Activated CD4-positive, alpha-beta memory T cell treated with anti-CD3 and anti-CD28 coated beads for 36 hours (primary cell): ENCODE measurements around the gene FAM209B. TPM values are rescaled to one million over a fixed set of nuclear protein-coding genes. Genes with fewer than 3 reads are reported as not detected.
"Not testable (repeated sequence)": the region's sequence is repeated elsewhere in the genome, so short reads cannot be mapped to it uniquely, and the experiment has no call there.

Experiments
- CTCF ChIA-PET: fragments of 350-600 bp; sonication (Branson Sonifier 250); formaldehyde crosslinking; loops from one replicate; lab custom pipeline; 2021; ENCODE audit warnings: antibody characterized with exemption, inconsistent platforms; lab: Charles Lee
- POLR2A ChIA-PET: fragments of 350-600 bp; sonication (Branson Sonifier 250); formaldehyde crosslinking; loops from one replicate; lab custom pipeline; 2021; ENCODE audit warnings: antibody characterized with exemption; lab: Charles Lee
- DNase-seq: peaks from one replicate; pipeline ENCODE4 v3.0.0-alpha.2; 2020
- H3K27ac Mint-ChIP-seq: one replicate; pipeline ENCODE4 v1.8.0; 2021; ENCODE audit warnings: mixed read lengths
- H3K27me3 Mint-ChIP-seq: one replicate; pipeline ENCODE4 v1.8.0; 2021; ENCODE audit warnings: mixed read lengths
- H3K36me3 Mint-ChIP-seq: one replicate; pipeline ENCODE4 v1.8.0; 2021; ENCODE audit warnings: mixed read lengths
- H3K4me1 Mint-ChIP-seq: one replicate; pipeline ENCODE4 v1.8.0; 2021; ENCODE audit warnings: low read depth, mixed read lengths
- H3K4me3 Mint-ChIP-seq: one replicate; pipeline ENCODE4 v1.8.0; 2021; ENCODE audit warnings: mild to moderate bottlenecking, mixed read lengths
- H3K9me3 Mint-ChIP-seq: one replicate; pipeline ENCODE4 v1.8.0; 2021; ENCODE audit warnings: mixed read lengths
- intact Hi-C: fragments of 100-400 bp; cut with micrococcal nuclease; formaldehyde crosslinking; loops from one replicate; pipeline ENCODE4 v1.15.1; 2023
- total RNA-seq, 2 experiments: library from RNA; stranded (reverse); gene quantifications; one replicate each; pipeline ENCODE4 v1.2.3, GENCODE V29; 2021

Gene FAM209B
- total RNA-seq, 2 experiments from 2014 or later = 0.63 to 0.93 TPM

DNA sequence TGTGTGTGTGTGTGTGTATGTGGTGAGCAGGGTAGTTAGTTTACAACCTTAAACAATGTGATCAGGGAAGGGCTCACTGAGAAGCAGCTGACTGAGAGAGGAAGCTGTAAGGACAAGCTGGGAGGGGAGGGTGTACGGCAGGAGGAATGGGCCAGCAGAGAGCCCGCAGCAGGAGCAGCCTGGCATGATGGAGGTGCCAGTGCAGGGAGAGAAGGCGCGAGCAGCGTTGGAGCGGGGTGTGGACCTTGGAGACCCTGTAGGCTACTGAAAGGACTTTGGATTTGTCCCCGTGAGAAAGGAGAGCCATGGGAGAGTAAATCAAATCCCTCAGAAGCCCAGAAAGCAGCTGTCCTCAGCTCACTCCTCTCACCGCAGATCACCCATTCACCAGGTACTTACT, 18.5 kb downstream of the FAM209B start:
- no peak overlapping the region for H3K27ac Mint-ChIP-seq

DNA sequence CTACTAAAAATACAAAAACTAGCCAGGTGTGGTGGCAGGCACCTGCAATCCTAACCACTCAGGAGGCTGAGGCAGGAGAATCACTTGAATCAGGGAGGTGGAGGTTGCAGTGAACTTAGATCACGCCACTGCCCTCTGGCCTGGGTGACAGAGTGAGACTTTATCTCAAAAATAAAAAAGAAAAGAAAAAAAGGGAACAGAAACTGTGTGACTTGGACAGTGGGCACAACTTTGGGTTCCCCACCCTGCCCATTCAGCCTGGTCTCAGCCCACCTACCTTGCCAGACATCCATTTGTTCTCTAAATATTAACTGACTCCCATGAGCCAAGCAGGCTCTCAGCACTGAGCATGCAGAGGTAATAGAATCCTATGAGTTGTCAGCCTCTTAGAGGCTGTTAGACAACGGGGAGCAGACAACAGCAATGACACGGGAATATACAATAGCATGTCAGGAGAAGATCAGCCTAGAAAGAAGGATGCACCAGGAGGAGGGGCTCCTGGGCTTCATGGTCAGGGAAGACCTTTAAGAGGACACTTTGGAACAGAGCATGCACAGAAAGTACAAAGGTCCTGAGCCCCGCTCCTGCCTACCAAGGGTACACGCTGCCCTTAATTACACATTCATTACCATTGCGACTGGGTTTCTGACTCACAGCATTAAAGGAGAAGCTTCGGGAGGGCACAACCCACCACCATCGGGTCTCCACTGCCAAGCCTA, 20.0 kb downstream of the FAM209B start:
- H3K27ac Mint-ChIP-seq = no peak overlapping the region
- H3K4me1 Mint-ChIP-seq = peaks cover 7% of the 10 kb centered on the region
- ChIA-PET CTCF (interaction anchor here (1.1 kb wide), 1 partner anchor 293 kb away, joined by 3 read pairs; no protein-coding TSS in a partner anchor), POLR2A (no interaction called here)
- H3K27me3 Mint-ChIP-seq = no peaks in the 10 kb centered on the region
- no peak overlapping the region for H3K4me3 Mint-ChIP-seq
- intact Hi-C loops = loop anchor here (5.0 to 10.0 kb wide), 2 partner anchors 512 to 794 kb away; no protein-coding TSS in a partner anchor
- no peaks in the 10 kb centered on the region for H3K9me3 Mint-ChIP-seq
- no peaks in the 10 kb centered on the region for H3K36me3 Mint-ChIP-seq
- DNase-seq = no peak

More for the DNA sequence above, 18.5 kb downstream of the FAM209B start:
- Mint-ChIP-seq H3K4me1 (peaks cover 7% of the 10 kb centered on the region), H3K27me3 (no peaks in the 10 kb centered on the region), H3K4me3 (no peak overlapping the region), H3K9me3 (no peaks in the 10 kb centered on the region), H3K36me3 (no peaks in the 10 kb centered on the region)
- CTCF ChIA-PET = interaction anchor here (0.6 to 3.2 kb wide), 16 partner anchors 8 to 798 kb away, joined by 3 to 39 read pairs (median 6); no protein-coding TSS in a partner anchor
- intact Hi-C loops = loop anchor here (5.0 to 10.0 kb wide), 2 partner anchors 513 to 796 kb away; no protein-coding TSS in a partner anchor
- POLR2A ChIA-PET = no interaction called here
- DNase-seq = no peak

DNA sequence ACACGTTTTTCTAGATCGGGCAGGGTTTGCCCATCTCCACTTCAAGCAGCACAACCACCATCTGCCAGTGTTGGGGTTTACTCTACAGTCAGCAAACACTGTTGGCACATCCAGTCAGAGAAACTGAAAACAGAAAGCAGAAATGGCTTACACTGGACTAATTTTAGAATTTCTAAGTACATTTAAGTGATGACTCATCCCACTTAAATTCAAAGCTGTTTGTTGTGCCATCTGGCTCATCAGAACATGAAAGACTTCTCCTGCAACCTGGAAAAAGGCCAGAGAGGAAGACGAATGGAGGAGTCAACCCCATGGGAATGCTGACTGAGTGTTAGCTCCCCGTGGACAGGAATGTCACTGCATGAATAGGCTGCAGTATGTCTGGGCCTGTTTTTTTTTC, 21.8 kb downstream of the FAM209B start:
- no peaks in the 10 kb centered on the region for H3K27me3 Mint-ChIP-seq
- no peaks in the 10 kb centered on the region for H3K9me3 Mint-ChIP-seq
- ChIA-PET CTCF (no interaction called here), POLR2A (no interaction called here)
- H3K27ac Mint-ChIP-seq = no peak overlapping the region
- intact Hi-C loops = loop anchor here (5.0 to 10.0 kb wide), 2 partner anchors 510 to 792 kb away; no protein-coding TSS in a partner anchor
- peaks cover 7% of the 10 kb centered on the region for H3K4me1 Mint-ChIP-seq
- no peaks in the 10 kb centered on the region for H3K36me3 Mint-ChIP-seq
- DNase-seq = peak; percentile 23
- H3K4me3 Mint-ChIP-seq = no peak overlapping the region

DNA sequence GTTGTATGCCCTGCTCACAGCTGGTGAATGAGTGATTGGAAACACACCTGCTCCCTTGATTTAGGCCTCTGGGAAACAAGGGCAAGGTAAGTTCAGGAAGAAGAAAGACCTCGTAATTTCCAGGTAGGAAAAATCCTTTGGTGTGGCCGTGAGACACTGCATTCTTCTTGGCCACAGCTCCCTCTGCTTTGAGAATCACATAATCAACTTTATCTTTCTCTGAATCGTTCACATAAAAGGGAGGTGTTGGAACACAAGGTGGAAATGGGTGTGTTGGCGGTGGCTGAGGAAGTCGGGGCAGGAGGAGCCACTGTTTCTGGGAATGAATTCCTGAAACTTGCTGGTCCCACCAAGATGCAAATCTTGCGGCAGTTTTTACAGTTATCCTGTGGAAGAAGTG, 25.9 kb downstream of the FAM209B start:
- H3K9me3 Mint-ChIP-seq = no peaks in the 10 kb centered on the region
- peaks cover 7% of the 10 kb centered on the region for H3K4me1 Mint-ChIP-seq
- no peaks in the 10 kb centered on the region for H3K27me3 Mint-ChIP-seq
- ChIA-PET POLR2A (no interaction called here), CTCF (interaction anchor here (1.2 kb wide), 1 partner anchor 8 kb away, joined by 4 read pairs; no protein-coding TSS in a partner anchor)
- H3K4me3 Mint-ChIP-seq = no peak overlapping the region
- intact Hi-C loops = loop anchor here (10.0 kb wide), 1 partner anchor 506 kb away; no protein-coding TSS in a partner anchor
- DNase-seq = no peak
- no peak overlapping the region for H3K27ac Mint-ChIP-seq
- no peaks in the 10 kb centered on the region for H3K36me3 Mint-ChIP-seq

DNA sequence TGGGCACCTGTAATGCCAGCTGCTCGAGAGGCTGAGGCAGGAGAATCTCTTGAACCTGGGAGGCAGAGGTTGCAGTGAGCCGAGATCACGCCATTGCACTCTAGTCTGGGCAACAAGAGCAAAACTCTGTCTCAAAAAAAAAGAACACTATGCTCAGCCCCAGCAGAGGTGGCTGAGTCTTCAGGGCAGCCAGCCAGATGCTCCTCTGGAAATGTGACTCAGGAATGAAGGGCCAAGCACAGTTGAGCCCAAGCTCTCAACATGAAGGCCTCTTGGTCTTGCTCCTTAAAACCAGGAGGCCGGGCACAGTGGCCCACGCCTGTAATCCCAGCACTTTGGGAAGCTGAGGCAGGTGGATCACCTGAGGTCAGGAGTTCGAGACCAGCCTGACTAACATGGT, 31.5 kb downstream of the FAM209B start:
- CTCF ChIA-PET = interaction anchor here (1.1 kb wide), 1 partner anchor 14 kb away, joined by 3 read pairs; no protein-coding TSS in a partner anchor
- H3K9me3 Mint-ChIP-seq, DNase-seq, H3K4me1 Mint-ChIP-seq, POLR2A ChIA-PET, intact Hi-C loops, H3K27ac Mint-ChIP-seq, H3K4me3 Mint-ChIP-seq, H3K27me3 Mint-ChIP-seq, H3K36me3 Mint-ChIP-seq: not testable (repeated sequence)

DNA sequence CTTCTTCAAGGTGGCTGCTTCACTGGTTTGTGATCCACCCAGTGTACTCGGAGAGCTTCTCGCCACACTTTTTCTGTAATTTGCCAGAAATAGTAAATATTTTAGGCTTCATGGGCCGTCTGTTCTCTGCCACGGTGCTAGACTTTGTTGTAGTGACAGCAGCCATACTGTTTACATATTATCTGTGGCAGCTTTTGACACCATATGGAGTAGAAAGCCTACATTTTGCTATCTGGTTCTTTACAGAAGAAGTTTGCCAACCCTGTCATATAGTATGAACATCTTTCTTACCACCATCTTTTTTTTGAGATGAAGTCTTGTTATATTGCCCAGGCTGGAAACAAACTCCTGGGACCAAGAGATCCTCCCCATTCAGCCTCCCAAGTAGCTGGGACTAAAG, 32.5 kb downstream of the FAM209B start:
- no peak overlapping the region for H3K4me3 Mint-ChIP-seq
- H3K4me1 Mint-ChIP-seq = no peaks in the 10 kb centered on the region
- intact Hi-C loops = no loop called here
- ChIA-PET CTCF (interaction anchor here (0.6 to 1.6 kb wide), 3 partner anchors 10 to 15 kb away, joined by 3 to 10 read pairs (median 3); no protein-coding TSS in a partner anchor), POLR2A (interaction anchor here (0.6 kb wide), 1 partner anchor 136 kb away, joined by 5 read pairs; no protein-coding TSS in a partner anchor)
- peaks cover 4% of the 10 kb centered on the region for H3K27me3 Mint-ChIP-seq
- H3K9me3 Mint-ChIP-seq = no peaks in the 10 kb centered on the region
- H3K27ac Mint-ChIP-seq = no peak overlapping the region
- H3K36me3 Mint-ChIP-seq = no peaks in the 10 kb centered on the region
- no peak for DNase-seq

DNA sequence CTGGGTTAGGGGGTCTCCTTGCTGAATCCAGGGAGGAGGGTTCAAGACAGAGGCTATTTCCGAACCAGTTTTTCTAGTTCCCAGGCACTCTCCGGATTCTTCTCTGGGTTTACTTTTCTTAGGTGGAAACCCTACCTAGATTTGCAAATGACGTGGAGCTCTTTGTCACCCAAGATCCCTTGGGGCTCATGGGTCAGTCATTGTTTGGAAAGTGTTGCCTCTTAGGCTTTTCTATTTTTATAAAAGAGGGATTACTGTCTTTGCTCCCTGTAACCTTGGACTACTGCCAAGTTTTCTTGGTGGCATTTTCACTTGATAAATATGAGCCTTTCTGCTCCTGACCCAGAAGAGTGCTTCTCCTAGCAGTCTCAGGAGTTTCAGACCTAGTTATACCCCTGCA, 33.6 kb downstream of the FAM209B start:
- H3K36me3 Mint-ChIP-seq = no peaks in the 10 kb centered on the region
- H3K27ac Mint-ChIP-seq = no peak overlapping the region
- H3K4me1 Mint-ChIP-seq = no peaks in the 10 kb centered on the region
- no peak for DNase-seq
- no peaks in the 10 kb centered on the region for H3K9me3 Mint-ChIP-seq
- H3K4me3 Mint-ChIP-seq = no peak overlapping the region
- POLR2A ChIA-PET = no interaction called here
- peaks cover 4% of the 10 kb centered on the region for H3K27me3 Mint-ChIP-seq
- CTCF ChIA-PET = interaction anchor here (1.6 to 1.8 kb wide), 2 partner anchors 10 to 16 kb away, joined by 6 to 10 read pairs; no protein-coding TSS in a partner anchor
- intact Hi-C loops = no loop called here

DNA sequence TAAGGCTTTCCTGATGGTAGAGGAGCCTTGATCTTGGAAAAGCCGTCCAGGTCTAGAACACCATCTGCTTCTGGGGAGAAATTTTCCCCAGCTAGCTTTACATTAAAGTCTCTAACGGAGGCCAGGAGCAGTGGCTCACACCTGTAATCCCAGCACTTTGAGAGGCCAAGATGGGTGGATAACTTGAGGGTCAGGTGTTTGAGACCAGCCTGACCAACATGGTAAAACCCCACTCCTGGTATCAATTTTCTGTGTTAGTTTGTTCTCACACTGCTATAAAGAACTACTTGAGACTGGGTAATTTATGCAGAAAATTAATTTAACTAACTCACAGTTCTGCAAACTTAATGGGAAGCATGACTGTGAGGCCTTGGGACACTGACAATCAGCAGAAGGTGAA, 37.8 kb downstream of the FAM209B start:
- Mint-ChIP-seq H3K36me3 (no peaks in the 10 kb centered on the region), H3K27ac (no peak overlapping the region), H3K9me3 (no peaks in the 10 kb centered on the region), H3K4me1 (no peaks in the 10 kb centered on the region), H3K4me3 (no peak overlapping the region), H3K27me3 (peaks cover 8% of the 10 kb centered on the region)
- CTCF ChIA-PET = interaction anchor here (2.2 kb wide), 1 partner anchor 20 kb away, joined by 9 read pairs; no protein-coding TSS in a partner anchor
- no peak for DNase-seq
- intact Hi-C loops = no loop called here
- POLR2A ChIA-PET = no interaction called here

DNA sequence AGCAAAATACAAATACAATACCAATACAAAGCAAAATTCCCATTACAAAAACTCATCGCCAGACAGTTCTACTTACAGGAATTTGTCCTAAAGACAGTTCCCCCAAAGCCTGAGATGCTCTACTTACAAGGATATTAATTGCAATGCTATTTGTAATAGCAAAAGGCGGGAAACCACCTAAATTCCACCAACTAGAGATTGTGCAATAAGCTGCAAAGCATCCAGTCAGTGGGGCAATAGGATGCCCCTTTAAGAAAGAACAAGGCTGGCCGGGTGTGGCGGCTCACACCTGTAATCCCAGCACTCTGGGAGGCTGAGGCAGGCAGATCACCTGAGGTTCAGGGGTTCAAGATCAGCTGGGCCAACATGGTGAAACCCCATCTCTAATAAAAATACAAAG, 39.1 kb downstream of the FAM209B start:
- DNase-seq = no peak
- CTCF ChIA-PET = no interaction called here
- Mint-ChIP-seq H3K9me3 (no peaks in the 10 kb centered on the region), H3K27me3 (peaks cover 8% of the 10 kb centered on the region), H3K4me1 (no peaks in the 10 kb centered on the region), H3K4me3 (no peak overlapping the region), H3K27ac (no peak overlapping the region), H3K36me3 (no peaks in the 10 kb centered on the region)
- intact Hi-C loops = no loop called here
- POLR2A ChIA-PET = no interaction called here

DNA sequence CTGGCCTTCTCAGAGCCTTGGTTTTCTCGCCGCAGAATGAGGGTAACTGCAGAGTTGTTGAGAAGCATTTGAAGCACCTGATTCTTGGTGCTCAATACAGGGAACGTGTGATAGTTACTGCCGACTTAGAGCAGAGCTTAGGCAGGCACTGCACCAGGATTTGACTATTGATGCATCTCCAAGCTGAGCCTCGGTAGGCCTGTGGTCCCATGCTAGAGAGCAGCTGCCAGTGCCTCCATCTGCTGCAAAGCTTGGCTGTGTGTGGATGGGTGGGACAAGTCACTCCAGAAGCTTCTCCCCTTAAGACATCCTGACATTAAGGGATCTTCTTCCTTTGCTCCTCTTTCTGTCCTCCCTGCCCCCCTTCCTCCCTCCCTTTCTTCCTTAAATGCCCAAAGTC, 40.9 kb downstream of the FAM209B start:
- ChIA-PET CTCF (interaction anchor here (1.8 kb wide), 1 partner anchor 23 kb away, joined by 5 read pairs; no protein-coding TSS in a partner anchor), POLR2A (no interaction called here)
- no peak overlapping the region for H3K4me3 Mint-ChIP-seq
- no peak for DNase-seq
- no peaks in the 10 kb centered on the region for H3K9me3 Mint-ChIP-seq
- H3K36me3 Mint-ChIP-seq = no peaks in the 10 kb centered on the region
- H3K4me1 Mint-ChIP-seq = no peaks in the 10 kb centered on the region
- intact Hi-C loops = no loop called here
- no peak overlapping the region for H3K27ac Mint-ChIP-seq
- peaks cover 10% of the 10 kb centered on the region for H3K27me3 Mint-ChIP-seq

DNA sequence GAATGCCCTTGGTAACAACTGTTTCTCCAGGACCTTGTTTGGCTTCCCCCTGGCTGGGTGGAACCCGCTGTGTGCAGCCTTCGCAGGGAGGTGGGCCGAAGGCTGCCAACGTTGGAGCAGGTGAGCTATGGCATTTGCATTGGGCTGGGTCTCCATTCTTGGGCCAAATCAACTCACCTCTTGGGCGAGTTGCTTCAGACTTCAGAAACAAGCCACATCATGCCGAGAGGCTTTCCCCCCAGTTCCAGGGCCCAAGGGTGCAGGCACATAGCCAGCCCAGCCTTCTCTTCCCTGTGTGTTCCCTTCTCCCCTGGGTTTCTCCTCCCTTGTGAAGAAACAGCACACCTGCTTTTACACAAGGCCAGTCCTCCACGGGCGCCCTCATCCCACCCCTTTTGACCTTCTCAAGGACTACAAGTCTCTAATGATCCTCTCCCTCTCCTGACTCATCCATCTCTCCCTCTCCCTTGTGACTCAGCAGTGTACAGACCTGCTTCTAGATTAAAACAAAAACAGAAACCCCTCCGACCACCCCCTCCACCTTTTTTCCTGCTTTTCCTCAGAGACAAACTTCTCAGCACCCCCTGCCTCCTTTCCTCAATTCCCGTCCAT, 41.6 kb downstream of the FAM209B start:
- no peaks in the 10 kb centered on the region for H3K9me3 Mint-ChIP-seq
- H3K4me3 Mint-ChIP-seq = no peak overlapping the region
- ChIA-PET POLR2A (no interaction called here), CTCF (interaction anchor here (1.8 kb wide), 1 partner anchor 23 kb away, joined by 5 read pairs; no protein-coding TSS in a partner anchor)
- H3K4me1 Mint-ChIP-seq = no peaks in the 10 kb centered on the region
- intact Hi-C loops = no loop called here
- no peaks in the 10 kb centered on the region for H3K36me3 Mint-ChIP-seq
- no peak for DNase-seq
- H3K27ac Mint-ChIP-seq = no peak overlapping the region
- peaks cover 10% of the 10 kb centered on the region for H3K27me3 Mint-ChIP-seq

DNA sequence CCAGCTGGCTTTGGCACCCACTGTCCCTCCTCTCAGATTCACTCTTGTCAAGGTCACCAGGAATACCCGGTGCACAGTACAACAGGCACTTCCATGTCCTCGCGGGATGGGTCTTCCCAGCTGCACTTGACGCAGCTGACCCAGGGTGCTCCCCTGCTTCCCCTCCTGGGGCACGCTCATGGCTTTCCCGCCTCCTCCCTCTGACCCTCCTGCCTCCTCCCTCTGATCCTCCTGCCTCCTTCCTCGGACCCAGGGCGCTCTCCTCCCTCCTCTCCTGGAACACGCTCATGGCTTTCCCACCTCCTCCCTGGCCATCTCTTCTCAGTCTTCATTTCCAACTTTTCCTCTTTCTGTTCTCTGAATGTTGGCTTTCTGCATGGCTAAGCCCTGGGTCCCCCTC, 42.1 kb downstream of the FAM209B start:
- CTCF ChIA-PET = interaction anchor here (0.9 to 1.8 kb wide), 2 partner anchors 9 to 24 kb away, joined by 3 to 5 read pairs; no protein-coding TSS in a partner anchor
- POLR2A ChIA-PET = no interaction called here
- peaks cover 6% of the 10 kb centered on the region for H3K27me3 Mint-ChIP-seq
- no peak overlapping the region for H3K4me3 Mint-ChIP-seq
- H3K4me1 Mint-ChIP-seq = no peaks in the 10 kb centered on the region
- H3K27ac Mint-ChIP-seq = no peak overlapping the region
- intact Hi-C loops = no loop called here
- DNase-seq = no peak
- H3K9me3 Mint-ChIP-seq = no peaks in the 10 kb centered on the region
- H3K36me3 Mint-ChIP-seq = no peaks in the 10 kb centered on the region
